Spleen (tissue), 3 donors: ENCODE measurements around the gene DDX20.

ENCODE experiments used
- POLR2A ChIP-seq, 3 donors: fragments of 450-650 bp; IDR thresholded peaks; one replicate each; pipeline ENCODE4 v1.5.1; 2017; ENCODE audit warnings: antibody characterized with exemption in 3 of 3, mild to moderate bottlenecking in 1 of 3
- POLR2AphosphoS5 ChIP-seq, 3 donors: sonication (generic); formaldehyde crosslinking; IDR thresholded peaks; one replicate each; pipeline ENCODE4 v1.5.1; 2017; ENCODE audit warnings: antibody characterized with exemption in 3 of 3

DNA sequence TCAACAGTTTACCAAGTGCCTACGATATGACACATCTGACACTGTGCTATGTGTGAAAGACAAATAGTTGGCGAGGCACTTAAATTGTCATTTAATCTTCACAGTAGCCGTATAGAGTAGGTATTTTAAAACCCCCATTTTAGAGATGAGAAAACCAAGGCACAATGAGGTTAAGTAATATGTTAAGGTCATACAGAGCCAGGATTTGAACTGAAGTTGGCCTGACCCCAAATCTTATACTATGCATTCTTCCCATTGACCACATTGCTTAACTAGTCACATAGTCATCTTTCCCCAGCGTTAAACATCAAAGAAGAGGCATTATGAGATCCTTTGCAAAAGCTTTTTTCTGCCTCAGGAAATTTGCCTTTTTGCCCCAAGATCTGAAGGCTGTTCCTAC, 20.4 kb upstream of the DDX20 start:
- TF ChIP-seq POLR2AphosphoS5 (IDR thresholded peaks at IDR 0.05) (no peak), POLR2A (IDR thresholded peaks at IDR 0.05) (no peak)
